H1 (cell line): ENCODE data around the gene TLCD3B. TPM values are rescaled to one million over a fixed set of nuclear protein-coding genes. Genes with fewer than 3 reads are reported as not detected.

Source experiments
- CTCF ChIA-PET: fragments of 300-600 bp; sonication (Branson Sonifier 250); formaldehyde crosslinking; loops from one replicate; lab custom pipeline; 2021; ENCODE audit not compliant: partially characterized antibody; lab: Charles Lee
- POLR2A ChIA-PET: fragments of 300-600 bp; sonication (Branson Sonifier 250); formaldehyde crosslinking; loops from one replicate; lab custom pipeline; 2021; ENCODE audit warnings: inconsistent platforms; ENCODE audit not compliant: partially characterized antibody; lab: Charles Lee
- DNase-seq, 2 experiments: peaks; one replicate each; pipeline versions ENCODE4 v3.0.0 to v3.0.0-alpha.2; 2010 to 2022; ENCODE audit warnings: low spot score in 2 of 2, low read depth in 1 of 2, mixed read lengths in 1 of 2
- FAIRE-seq: peaks from 2 replicates; lab custom pipeline; 2011; peaks lifted over from hg19 to GRCh38; lab: Jason Lieb, UNC
- H2AFZ ChIP-seq: 2 replicates; pipeline ENCODE4 v1.8.1; 2012; ENCODE audit warnings: low read length, inconsistent platforms
- H2AK5ac ChIP-seq: 2 replicates; pipeline ENCODE4 v1.6.1; 2013; ENCODE audit warnings: low read depth, low read length
- H2BK120ac ChIP-seq: replicated peaks from 2 replicates; pipeline ENCODE3; 2013; ENCODE audit warnings: low read depth, low read length, inconsistent platforms
- H2BK12ac ChIP-seq: 2 replicates; pipeline ENCODE4 v1.6.1; 2013; ENCODE audit warnings: low read depth, low read length
- H2BK15ac ChIP-seq: 2 replicates; pipeline ENCODE4 v1.6.1; 2013; ENCODE audit warnings: low read length
- H2BK20ac ChIP-seq: 2 replicates; pipeline ENCODE4 v1.6.1; 2013; ENCODE audit warnings: low read length
- H2BK5ac ChIP-seq: 2 replicates; pipeline ENCODE4 v1.6.1; 2013; ENCODE audit warnings: low read depth, low read length
- H3K14ac ChIP-seq: 2 replicates; pipeline ENCODE4 v1.6.1; 2013; ENCODE audit warnings: inconsistent platforms; ENCODE audit not compliant: insufficient read length
- H3K18ac ChIP-seq: 2 replicates; pipeline ENCODE4 v1.6.1; 2013; ENCODE audit warnings: low read length; ENCODE audit errors: extremely low read depth
- H3K23ac ChIP-seq: 2 replicates; pipeline ENCODE4 v1.6.1; 2013; ENCODE audit warnings: inconsistent platforms; ENCODE audit not compliant: insufficient read length
- H3K23me2 ChIP-seq: 2 replicates; pipeline ENCODE4 v1.6.1; 2013; ENCODE audit warnings: low read depth, low read length
- H3K27ac ChIP-seq: 2 replicates; pipeline ENCODE4 v1.6.1; 2011; ENCODE audit warnings: low read depth, low read length, inconsistent platforms
- H3K27me3 ChIP-seq, 4 experiments: replicated peaks in 1 of 4; 1 replicate in 1 of 4; 2 replicates in 3 of 4; pipeline versions ENCODE4 v1.6.1 to v1.8.1; 2011 to 2013; ENCODE audit warnings: low read length in 3 of 4, mild to moderate bottlenecking in 3 of 4, inconsistent platforms in 2 of 4, mixed read lengths in 2 of 4, moderate library complexity in 1 of 4; ENCODE audit not compliant: control insufficient read depth in 3 of 4, insufficient read depth in 3 of 4; ENCODE audit errors: extremely low read depth in 1 of 4
- H3K36me3 ChIP-seq, 4 experiments: 2 replicates each; pipeline versions ENCODE4 v1.6.1 to v1.8.1; 2011 to 2013; ENCODE audit warnings: mild to moderate bottlenecking in 4 of 4, low read length in 3 of 4, moderate library complexity in 2 of 4, control low read depth in 1 of 4, inconsistent platforms in 1 of 4; ENCODE audit not compliant: insufficient read depth in 4 of 4, control insufficient read depth in 2 of 4
- H3K4ac ChIP-seq: replicated peaks from 2 replicates; pipeline ENCODE3; 2013; ENCODE audit warnings: low read length, low read depth, mixed read lengths, inconsistent platforms; ENCODE audit not compliant: insufficient read length
- H3K4me1 ChIP-seq, 4 experiments: replicated peaks in 1 of 4; 1 replicate in 1 of 4; 2 replicates in 3 of 4; pipeline versions ENCODE4 v1.6.1 to v1.8.1; 2011 to 2013; ENCODE audit warnings: low read length in 3 of 4, inconsistent platforms in 2 of 4, mixed read lengths in 1 of 4; ENCODE audit not compliant: insufficient read depth in 4 of 4, control insufficient read depth in 3 of 4
- H3K4me2 ChIP-seq, 2 experiments: 2 replicates each; pipeline versions ENCODE4 v1.6.1 to v1.8.1; 2011 to 2013; ENCODE audit warnings: low read depth in 2 of 2, low read length in 2 of 2, control low read depth in 1 of 2, inconsistent platforms in 1 of 2, mild to moderate bottlenecking in 1 of 2; ENCODE audit not compliant: insufficient read depth in 1 of 2
- H3K4me3 ChIP-seq, 4 experiments: fragments of 200-600, 300-600 bp in 1 of 4; sonication (generic), shearing (Covaris generic), sonication (Bioruptor Twin) in 1 of 4; 2 replicates each; pipeline versions ENCODE4 v1.5.1 to v1.8.1; 2011 to 2016; ENCODE audit warnings: low read length in 4 of 4, low read depth in 3 of 4, control low read depth in 2 of 4, inconsistent platforms in 2 of 4, mild to moderate bottlenecking in 2 of 4, mixed read lengths in 1 of 4, moderate library complexity in 1 of 4; ENCODE audit not compliant: insufficient read depth in 2 of 4; ENCODE audit errors: extremely low read depth in 1 of 4
- H3K56ac ChIP-seq: replicated peaks from 2 replicates; pipeline ENCODE3; 2013; ENCODE audit warnings: low read depth, mild to moderate bottlenecking, mixed read lengths, low read length, inconsistent platforms; ENCODE audit not compliant: insufficient read length
- H3K79me1 ChIP-seq: 2 replicates; pipeline ENCODE4 v1.6.1; 2013; ENCODE audit warnings: low read depth, low read length, control low read depth
- H3K79me2 ChIP-seq, 2 experiments: 2 replicates each; pipeline versions ENCODE4 v1.6.1 to v1.8.1; 2012 to 2013; ENCODE audit warnings: low read length in 2 of 2, mild to moderate bottlenecking in 2 of 2, inconsistent platforms in 1 of 2; ENCODE audit not compliant: insufficient read depth in 2 of 2, control insufficient read depth in 1 of 2
- H3K9ac ChIP-seq, 4 experiments: replicated peaks in 1 of 4; 1 replicate in 1 of 4; 2 replicates in 3 of 4; pipeline versions ENCODE4 v1.6.1 to v1.8.1; 2011 to 2013; ENCODE audit warnings: low read depth in 3 of 4, low read length in 3 of 4, control low read depth in 2 of 4, mild to moderate bottlenecking in 2 of 4, moderate library complexity in 2 of 4, inconsistent platforms in 1 of 4; ENCODE audit errors: extremely low read depth in 1 of 4
- H3K9me3 ChIP-seq, 2 experiments: 2 replicates each; pipeline versions ENCODE4 v1.6.1 to v1.8.1; 2012 to 2013; ENCODE audit warnings: mild to moderate bottlenecking in 2 of 2, moderate library complexity in 2 of 2, control low read depth in 1 of 2, inconsistent platforms in 1 of 2, low read depth in 1 of 2, low read length in 1 of 2, mixed read lengths in 1 of 2; ENCODE audit not compliant: insufficient read depth in 2 of 2
- H4K20me1 ChIP-seq, 2 experiments: replicated peaks in 1 of 2; 2 replicates each; pipeline versions ENCODE3 to v1.8.1; 2011 to 2013; ENCODE audit warnings: inconsistent platforms in 2 of 2, low read length in 2 of 2, mild to moderate bottlenecking in 1 of 2; ENCODE audit not compliant: insufficient read depth in 2 of 2, control insufficient read depth in 1 of 2
- H4K5ac ChIP-seq: 2 replicates; pipeline ENCODE4 v1.6.1; 2013; ENCODE audit warnings: low read length, low read depth, mixed read lengths, inconsistent platforms; ENCODE audit not compliant: insufficient read length
- H4K8ac ChIP-seq: 2 replicates; pipeline ENCODE4 v1.8.0; 2013; ENCODE audit warnings: mild to moderate bottlenecking, moderate library complexity, low read length, inconsistent platforms; ENCODE audit not compliant: insufficient read depth; ENCODE audit errors: extremely low read depth
- H4K91ac ChIP-seq: replicated peaks from 2 replicates; pipeline ENCODE3; 2013; ENCODE audit warnings: low read length, mixed read lengths, inconsistent platforms; ENCODE audit not compliant: insufficient read length
- ASH2L ChIP-seq: fragments of 200-600, 300-600 bp; sonication (generic); IDR thresholded peaks from one replicate; pipeline ENCODE4 v1.7.1; 2017; ENCODE audit warnings: low read length
- JUND ChIP-seq: IDR thresholded peaks from 2 replicates; pipeline ENCODE4 v1.6.1; 2011; ENCODE audit warnings: mild to moderate bottlenecking, improper control_type of control experiment, low read length
- MAFK ChIP-seq: IDR thresholded peaks from 2 replicates; pipeline ENCODE4 v1.6.1; 2012; ENCODE audit warnings: low read depth, mild to moderate bottlenecking, improper control_type of control experiment, low read length
- RAD21 ChIP-seq, 2 experiments: IDR thresholded peaks in 1 of 2; conservative IDR thresholded peaks in 1 of 2; 2 replicates each; pipeline ENCODE4 v1.6.1; 2011; ENCODE audit warnings: low read depth in 2 of 2, low read length in 2 of 2, improper control_type of control experiment in 1 of 2, inconsistent platforms in 1 of 2, mild to moderate bottlenecking in 1 of 2, moderate library complexity in 1 of 2
- SP2 ChIP-seq: IDR thresholded peaks from 2 replicates; pipeline ENCODE4 v1.6.1; 2012; ENCODE audit warnings: mild to moderate bottlenecking, low read length, inconsistent platforms
- WGBS, 2 experiments: shearing (Covaris generic) in 1 of 2; methylation state at CpG; one replicate each; pipeline versions ENCODE4 v1.1.6 to v1.1.7; 2013 to 2015; ENCODE audit warnings: low lambda C conversion rate in 2 of 2, mixed read lengths in 2 of 2, inconsistent platforms in 1 of 2, low coverage in 1 of 2, missing lambda C conversion rate in 1 of 2; ENCODE audit not compliant: insufficient replicate concordance in 2 of 2, insufficient coverage in 1 of 2, insufficient read length in 1 of 2; ENCODE audit errors: extremely low coverage in 1 of 2, missing lambda C conversion rate in 1 of 2; 5-methylcytosine and 5-hydroxymethylcytosine counted together
- polyA plus RNA-seq, 7 experiments: library from polyadenylated mRNA; depleted of rRNA in 3 of 7; stranded (reverse) in 5 of 7; unstranded in 2 of 7; fragments of >200 nt in 5 of 7; fragments of 200-250 nt in 2 of 7; gene quantifications; 1 replicate in 5 of 7; 2 replicates in 1 of 7; 4 replicates in 1 of 7; pipeline versions ENCODE4 v1.2.1 to v1.2.3, GENCODE V29; 2011 to 2013; ENCODE audit warnings: missing spikeins in 2 of 7, mixed read lengths in 2 of 7
- total RNA-seq: library from RNA; stranded (reverse); fragmentation: NEBNext Ultra II Directional; extraction: Animal tissue kit (Norgen Biotek cat#: 25700); gene quantifications from 2 replicates; pipeline ENCODE4 v1.2.1, GENCODE V29; 2021
- TF ChIP-seq, protein P1 (sequence below): IDR thresholded peaks from 2 replicates; pipeline ENCODE4 v1.6.1; 2012; ENCODE audit warnings: inconsistent platforms

TLCD3B gene
- total and polyA plus RNA-seq, 2 of the 8 experiments (the other 6 are each of a cell fraction or from before 2014, with no cell fraction given), result 15.2 to 26.9 TPM

DNA sequence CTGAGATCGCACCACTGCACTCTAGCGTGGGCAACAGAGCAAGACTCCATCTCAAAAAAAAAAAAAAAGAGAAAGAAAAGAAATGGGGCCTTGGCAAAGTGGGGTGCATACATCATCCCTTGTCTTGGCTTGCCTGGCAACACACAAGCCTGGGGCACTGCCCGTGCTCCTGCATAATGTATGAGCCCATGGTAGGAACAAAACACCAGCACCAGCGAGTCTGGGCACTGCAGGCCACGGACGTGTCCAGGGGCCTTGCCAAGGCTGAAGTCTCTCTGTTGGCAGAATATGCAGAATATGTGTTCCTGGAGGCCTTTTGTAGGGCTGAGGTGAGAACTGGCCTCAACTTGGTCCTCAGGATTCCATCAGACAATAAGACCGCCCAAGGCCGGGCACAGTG lies 18.8 kb upstream of the TLCD3B start:
- no peak overlapping the region for H3K23ac ChIP-seq
- peaks cover 13% of the 10 kb centered on the region for H3K23me2 ChIP-seq
- no peak overlapping the region for H3K18ac ChIP-seq
- no peak overlapping the region for H3K27ac ChIP-seq
- H3K4me2 ChIP-seq, result no peak overlapping the region
- H3K4ac ChIP-seq, result no peak overlapping the region
- no peaks in the 10 kb centered on the region for H3K9me3 ChIP-seq
- peaks cover 0 to 5% of the 10 kb centered on the region in 2 experiments for H4K20me1 ChIP-seq
- H2BK120ac ChIP-seq, result no peak overlapping the region
- WGBS, 2 experiments, result 88% methylated on average over 8 of the region's 8 CpGs; no CpG with 5 or more reads in 1 of the 2 experiments
- peaks cover 0 to 9% (median 2%) of the 10 kb centered on the region in 4 experiments; a peak in 2 of 7 replicates for H3K27me3 ChIP-seq
- ChIA-PET CTCF (interaction anchor here (1.7 to 6.1 kb wide), 2 partner anchors 12 to 18 kb away, joined by 3 to 23 read pairs; partner anchors contain the start of gene TLCD3B), POLR2A (no interaction called here)
- H4K91ac ChIP-seq, result no peak overlapping the region
- no peak overlapping the region for H4K5ac ChIP-seq
- peaks cover 0 to 4% (median 2%) of the 10 kb centered on the region in 4 experiments; a peak in 3 of 7 replicates for H3K4me1 ChIP-seq
- H2AK5ac ChIP-seq, result no peak overlapping the region
- peaks cover 3% of the 10 kb centered on the region; the same call in 1 of the 2 replicates for H3K79me1 ChIP-seq
- no peak for DNase-seq
- H3K36me3 ChIP-seq, result no peaks in the 10 kb centered on the region
- H2BK15ac ChIP-seq, result no peak overlapping the region
- H2BK5ac ChIP-seq, result no peak overlapping the region
- no peak overlapping the region for H3K14ac ChIP-seq
- TF ChIP-seq SP2, result no peak
- no peak for TF ChIP-seq RAD21 (IDR thresholded peaks at IDR 0.05 in 1 of 2, conservative IDR thresholded peaks at IDR 0.05 in 1 of 2; ENCODE audit: low read depth in 2 of 2, low read length in 2 of 2)
- TF ChIP-seq ASH2L, result no peak
- TF ChIP-seq, protein P1, sequence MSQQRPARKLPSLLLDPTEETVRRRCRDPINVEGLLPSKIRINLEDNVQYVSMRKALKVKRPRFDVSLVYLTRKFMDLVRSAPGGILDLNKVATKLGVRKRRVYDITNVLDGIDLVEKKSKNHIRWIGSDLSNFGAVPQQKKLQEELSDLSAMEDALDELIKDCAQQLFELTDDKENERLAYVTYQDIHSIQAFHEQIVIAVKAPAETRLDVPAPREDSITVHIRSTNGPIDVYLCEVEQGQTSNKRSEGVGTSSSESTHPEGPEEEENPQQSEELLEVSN, result no peak
- no peak for TF ChIP-seq JUND
- no peak for TF ChIP-seq MAFK
- no peak overlapping the region for H2AFZ ChIP-seq
- no peak for FAIRE-seq
- H4K8ac ChIP-seq, result peak overlapping the region; percentile 64; the same call in 1 of the 2 replicates
- H3K79me2 ChIP-seq, result no peaks in the 10 kb centered on the region
- H3K56ac ChIP-seq, result no peak overlapping the region
- no peak overlapping the region for H3K4me3 ChIP-seq
- no peak overlapping the region for H2BK20ac ChIP-seq
- no peak overlapping the region for H2BK12ac ChIP-seq
- H3K9ac ChIP-seq, result no peak overlapping the region
